GM12801 (cell line): ENCODE data around the gene AK5.

Experiments used
- TF ChIP-seq, protein P1 (sequence below): IDR thresholded peaks from one replicate; pipeline ENCODE4 v1.5.1; 2011; ENCODE audit warnings: control low read depth; ENCODE audit not compliant: insufficient read length; ENCODE audit errors: extremely low read depth

Gene AK5

GRCh38 chr1:77487631-77488030, 205.8 kb downstream of the AK5 start:
- TF ChIP-seq, protein P1, sequence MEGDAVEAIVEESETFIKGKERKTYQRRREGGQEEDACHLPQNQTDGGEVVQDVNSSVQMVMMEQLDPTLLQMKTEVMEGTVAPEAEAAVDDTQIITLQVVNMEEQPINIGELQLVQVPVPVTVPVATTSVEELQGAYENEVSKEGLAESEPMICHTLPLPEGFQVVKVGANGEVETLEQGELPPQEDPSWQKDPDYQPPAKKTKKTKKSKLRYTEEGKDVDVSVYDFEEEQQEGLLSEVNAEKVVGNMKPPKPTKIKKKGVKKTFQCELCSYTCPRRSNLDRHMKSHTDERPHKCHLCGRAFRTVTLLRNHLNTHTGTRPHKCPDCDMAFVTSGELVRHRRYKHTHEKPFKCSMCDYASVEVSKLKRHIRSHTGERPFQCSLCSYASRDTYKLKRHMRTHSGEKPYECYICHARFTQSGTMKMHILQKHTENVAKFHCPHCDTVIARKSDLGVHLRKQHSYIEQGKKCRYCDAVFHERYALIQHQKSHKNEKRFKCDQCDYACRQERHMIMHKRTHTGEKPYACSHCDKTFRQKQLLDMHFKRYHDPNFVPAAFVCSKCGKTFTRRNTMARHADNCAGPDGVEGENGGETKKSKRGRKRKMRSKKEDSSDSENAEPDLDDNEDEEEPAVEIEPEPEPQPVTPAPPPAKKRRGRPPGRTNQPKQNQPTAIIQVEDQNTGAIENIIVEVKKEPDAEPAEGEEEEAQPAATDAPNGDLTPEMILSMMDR, result no peak

DNA sequence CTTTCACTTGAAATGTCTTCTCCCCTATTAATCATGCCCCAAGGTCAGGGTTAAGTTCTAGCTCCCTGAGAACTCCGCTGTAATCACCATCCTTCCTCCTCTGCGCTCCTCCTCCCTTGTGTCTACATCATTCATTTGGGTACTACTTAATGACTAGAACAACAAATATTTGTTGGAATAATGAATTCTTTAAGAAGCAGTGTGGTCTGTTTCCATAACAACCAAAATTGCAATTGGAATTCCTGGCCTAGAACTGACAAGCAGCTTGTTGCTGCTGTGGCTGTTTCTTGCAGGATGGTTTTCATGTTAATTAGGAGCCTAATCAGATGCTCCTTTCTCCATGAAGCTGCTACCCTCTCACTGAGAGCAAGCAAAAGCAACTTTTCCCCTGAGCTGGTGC, 208.1 kb downstream of the AK5 start:
- TF ChIP-seq, protein P1, result no peak

GRCh38 chr1:77494026-77494425, 212.2 kb downstream of the AK5 start:
- TF ChIP-seq, protein P1, result no peak

- TF ChIP-seq, protein P1, result no peak
These were observed 217.1 kb downstream of the AK5 start for GRCh38 chr1:77498918-77499317.

GRCh38 chr1:77499466-77499865, 217.6 kb downstream of the AK5 start:
- TF ChIP-seq, protein P1, result no peak

- TF ChIP-seq, protein P1, result no peak
These were observed 223.2 kb downstream of the AK5 start for GRCh38 chr1:77504986-77505385.

GRCh38 chr1:77506771-77507170, 225.0 kb downstream of the AK5 start:
- TF ChIP-seq, protein P1, result no peak

DNA sequence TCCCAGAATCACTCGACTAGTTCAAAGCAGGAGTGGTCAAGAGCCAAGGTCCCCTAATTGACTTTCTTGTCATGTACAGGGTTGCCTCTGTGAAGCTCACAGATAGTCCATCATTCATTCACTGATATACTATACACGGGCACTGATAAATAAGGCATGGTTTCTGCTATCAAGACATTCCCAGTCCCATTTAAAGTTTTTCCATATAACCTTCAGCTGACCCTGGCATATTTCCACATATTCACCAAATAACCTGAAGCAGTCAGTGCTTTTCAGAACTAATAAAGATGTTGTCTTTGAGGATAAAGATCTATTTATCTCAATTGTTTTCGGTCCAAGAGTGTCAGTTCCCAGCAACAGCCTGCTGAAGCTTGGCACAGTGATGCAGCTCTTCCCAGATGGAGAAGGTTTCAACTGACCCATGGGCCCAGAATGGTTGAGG, 227.3 kb downstream of the AK5 start:
- TF ChIP-seq, protein P1, result no peak
